ENCODE data around the gene FXYD2. TPM values are rescaled to one million over a fixed set of nuclear protein-coding genes. Genes with fewer than 3 reads are reported as not detected.

The FXYD2 gene
- total RNA-seq, 1 donor from 2014 or later, result 1.3 TPM

DNA sequence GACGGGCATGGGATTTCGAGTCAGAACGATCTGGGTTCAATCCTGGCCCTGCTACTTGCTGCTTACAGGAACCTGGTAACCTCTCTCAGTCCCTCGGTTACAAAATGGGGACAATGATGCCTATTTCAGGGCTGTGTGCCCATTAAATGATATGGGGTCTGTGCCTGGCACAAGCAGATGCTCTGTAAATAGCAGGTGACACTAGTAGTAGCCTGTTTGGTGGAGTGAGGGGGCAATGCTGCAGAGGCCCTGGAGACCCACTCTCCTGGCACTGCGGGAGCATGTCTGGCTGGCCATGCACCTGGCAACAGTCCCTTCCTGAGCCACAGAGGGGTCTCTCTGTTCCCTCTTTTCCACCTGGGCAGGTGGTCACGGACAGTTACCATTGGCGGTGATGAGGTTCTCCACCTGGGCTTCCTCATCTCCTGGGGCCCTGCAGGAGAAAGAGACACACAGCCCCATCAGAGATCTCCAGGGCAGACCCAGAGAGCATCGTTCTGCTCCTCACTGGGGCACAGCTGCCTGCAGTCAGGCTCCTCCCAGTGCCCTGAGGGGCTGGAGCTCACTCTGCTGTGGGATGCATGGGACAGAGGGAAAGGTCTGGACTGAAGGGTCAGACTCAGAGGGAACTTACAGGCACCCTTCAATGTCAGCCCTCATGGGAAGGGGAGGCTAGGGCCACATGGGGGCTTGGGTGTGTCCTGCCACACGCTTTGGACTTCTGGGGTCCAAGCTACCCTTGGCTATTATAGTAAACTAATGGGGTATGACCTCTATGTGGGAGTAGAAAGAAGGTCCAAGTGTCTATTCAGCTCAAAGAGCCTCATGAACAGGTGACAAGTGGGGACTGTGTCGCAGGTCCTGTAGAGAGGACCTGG is 15.6 kb upstream of the FXYD2 start:
- DNase-seq, result peak; percentile 5
- no peak overlapping the region for H3K4me3 ChIP-seq
- peaks cover 43% of the 10 kb centered on the region for H3K36me3 ChIP-seq
- intact Hi-C loops (cut with micrococcal nuclease), result loop anchor here (10.0 kb wide), 1 partner anchor 65 kb away; no protein-coding TSS in a partner anchor
- H3K27ac ChIP-seq (replicated peaks), result no peak overlapping the region
- no peaks in the 10 kb centered on the region for H3K9me3 ChIP-seq (replicated peaks)
- TF ChIP-seq, protein P1, sequence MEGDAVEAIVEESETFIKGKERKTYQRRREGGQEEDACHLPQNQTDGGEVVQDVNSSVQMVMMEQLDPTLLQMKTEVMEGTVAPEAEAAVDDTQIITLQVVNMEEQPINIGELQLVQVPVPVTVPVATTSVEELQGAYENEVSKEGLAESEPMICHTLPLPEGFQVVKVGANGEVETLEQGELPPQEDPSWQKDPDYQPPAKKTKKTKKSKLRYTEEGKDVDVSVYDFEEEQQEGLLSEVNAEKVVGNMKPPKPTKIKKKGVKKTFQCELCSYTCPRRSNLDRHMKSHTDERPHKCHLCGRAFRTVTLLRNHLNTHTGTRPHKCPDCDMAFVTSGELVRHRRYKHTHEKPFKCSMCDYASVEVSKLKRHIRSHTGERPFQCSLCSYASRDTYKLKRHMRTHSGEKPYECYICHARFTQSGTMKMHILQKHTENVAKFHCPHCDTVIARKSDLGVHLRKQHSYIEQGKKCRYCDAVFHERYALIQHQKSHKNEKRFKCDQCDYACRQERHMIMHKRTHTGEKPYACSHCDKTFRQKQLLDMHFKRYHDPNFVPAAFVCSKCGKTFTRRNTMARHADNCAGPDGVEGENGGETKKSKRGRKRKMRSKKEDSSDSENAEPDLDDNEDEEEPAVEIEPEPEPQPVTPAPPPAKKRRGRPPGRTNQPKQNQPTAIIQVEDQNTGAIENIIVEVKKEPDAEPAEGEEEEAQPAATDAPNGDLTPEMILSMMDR (IDR thresholded peaks at IDR 0.05; ENCODE audit: borderline replicate concordance), result no peak
- H3K27me3 ChIP-seq (ENCODE audit: low read depth), result peaks cover 7% of the 10 kb centered on the region
- peaks cover 24% of the 10 kb centered on the region for H3K4me1 ChIP-seq

DNA sequence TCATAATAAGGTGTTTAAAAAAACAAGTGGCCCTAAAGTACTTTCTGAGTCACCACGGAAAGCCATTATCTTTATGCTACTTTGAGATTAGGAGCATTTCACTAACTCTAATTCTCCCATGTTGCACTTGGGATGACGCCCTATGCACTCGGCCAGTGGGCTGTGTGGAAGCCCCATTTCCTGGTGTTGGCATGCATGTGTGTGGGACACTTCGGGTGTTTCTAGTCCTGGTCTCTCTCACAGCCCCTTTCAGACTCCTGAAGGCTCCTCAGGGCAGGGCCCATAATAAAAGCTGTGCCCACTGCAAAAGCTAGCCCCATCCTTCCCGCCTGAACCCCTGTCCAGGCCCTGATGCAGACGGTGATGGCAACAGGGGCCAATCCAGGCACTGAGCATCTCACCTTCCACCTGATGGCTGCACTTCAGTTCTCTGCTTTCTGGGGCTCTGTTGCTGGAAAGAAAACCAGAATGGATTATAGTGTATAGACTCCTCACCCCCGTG is 14.9 kb upstream of the FXYD2 start:
- peaks cover 22% of the 10 kb centered on the region for H3K4me1 ChIP-seq
- intact Hi-C loops (cut with micrococcal nuclease), result no loop called here
- no peaks in the 10 kb centered on the region for H3K9me3 ChIP-seq (replicated peaks)
- no peak overlapping the region for H3K4me3 ChIP-seq
- TF ChIP-seq, protein P1 (IDR thresholded peaks at IDR 0.05; ENCODE audit: borderline replicate concordance), result no peak
- no peak overlapping the region for H3K27ac ChIP-seq (replicated peaks)
- peaks cover 43% of the 10 kb centered on the region for H3K36me3 ChIP-seq
- H3K27me3 ChIP-seq (ENCODE audit: low read depth), result peaks cover 7% of the 10 kb centered on the region
- no peak for DNase-seq

DNA sequence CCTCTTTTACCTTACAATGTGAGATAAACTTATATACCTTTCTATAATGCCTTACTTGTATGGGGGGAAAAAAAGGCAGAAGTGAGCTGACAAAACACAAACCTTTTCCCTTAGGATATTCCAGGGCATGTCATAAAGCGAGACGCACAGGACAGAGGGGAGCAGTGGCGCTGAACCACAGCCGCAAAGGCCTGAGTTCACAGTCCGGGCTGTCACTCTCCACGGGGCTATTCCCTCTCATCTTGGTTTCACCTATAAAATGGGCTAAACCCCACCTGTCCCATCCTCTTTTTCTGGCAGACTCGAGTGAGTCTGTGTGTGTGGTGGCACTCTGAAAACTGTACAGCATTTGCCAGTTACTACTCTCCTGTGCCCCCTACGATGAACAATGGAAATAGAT is 14.4 kb upstream of the FXYD2 start:
- DNase-seq, result no peak
- intact Hi-C loops (cut with micrococcal nuclease), result no loop called here
- no peaks in the 10 kb centered on the region for H3K9me3 ChIP-seq (replicated peaks)
- H3K36me3 ChIP-seq, result peaks cover 43% of the 10 kb centered on the region
- no peak overlapping the region for H3K27ac ChIP-seq (replicated peaks)
- TF ChIP-seq, protein P1 (IDR thresholded peaks at IDR 0.05; ENCODE audit: borderline replicate concordance), result no peak
- H3K4me1 ChIP-seq, result peaks cover 17% of the 10 kb centered on the region
- no peak overlapping the region for H3K4me3 ChIP-seq
- peaks cover 7% of the 10 kb centered on the region for H3K27me3 ChIP-seq (ENCODE audit: low read depth)

DNA sequence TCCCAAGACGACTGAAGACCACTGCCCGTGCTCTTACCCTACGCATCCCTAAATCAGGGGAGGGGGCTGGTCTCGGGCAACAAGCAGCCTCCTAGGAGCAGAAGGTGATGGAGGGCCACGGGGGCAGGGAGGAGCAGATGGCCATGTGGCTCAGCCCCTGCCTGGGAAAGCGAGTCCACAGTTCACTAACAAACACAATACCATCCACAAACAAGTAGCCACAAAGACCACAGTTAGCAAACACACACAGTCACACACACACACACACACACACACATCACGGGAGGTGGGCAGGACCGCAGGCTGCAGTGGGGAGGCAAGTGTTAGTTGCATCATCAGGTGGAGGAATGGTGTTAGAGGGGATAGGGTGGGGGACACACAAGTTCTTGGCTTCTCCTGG is 13.2 kb upstream of the FXYD2 start:
- Histone ChIP-seq H3K27ac (replicated peaks) (no peak overlapping the region), H3K4me1 (peaks cover 15% of the 10 kb centered on the region), H3K36me3 (peaks cover 43% of the 10 kb centered on the region), H3K27me3 (ENCODE audit: low read depth) (peaks cover 7% of the 10 kb centered on the region), H3K9me3 (replicated peaks) (no peaks in the 10 kb centered on the region), H3K4me3 (no peak overlapping the region)
- intact Hi-C loops (cut with micrococcal nuclease), result no loop called here
- TF ChIP-seq, protein P1 (IDR thresholded peaks at IDR 0.05; ENCODE audit: borderline replicate concordance), result no peak
- peak; percentile 12 for DNase-seq

DNA sequence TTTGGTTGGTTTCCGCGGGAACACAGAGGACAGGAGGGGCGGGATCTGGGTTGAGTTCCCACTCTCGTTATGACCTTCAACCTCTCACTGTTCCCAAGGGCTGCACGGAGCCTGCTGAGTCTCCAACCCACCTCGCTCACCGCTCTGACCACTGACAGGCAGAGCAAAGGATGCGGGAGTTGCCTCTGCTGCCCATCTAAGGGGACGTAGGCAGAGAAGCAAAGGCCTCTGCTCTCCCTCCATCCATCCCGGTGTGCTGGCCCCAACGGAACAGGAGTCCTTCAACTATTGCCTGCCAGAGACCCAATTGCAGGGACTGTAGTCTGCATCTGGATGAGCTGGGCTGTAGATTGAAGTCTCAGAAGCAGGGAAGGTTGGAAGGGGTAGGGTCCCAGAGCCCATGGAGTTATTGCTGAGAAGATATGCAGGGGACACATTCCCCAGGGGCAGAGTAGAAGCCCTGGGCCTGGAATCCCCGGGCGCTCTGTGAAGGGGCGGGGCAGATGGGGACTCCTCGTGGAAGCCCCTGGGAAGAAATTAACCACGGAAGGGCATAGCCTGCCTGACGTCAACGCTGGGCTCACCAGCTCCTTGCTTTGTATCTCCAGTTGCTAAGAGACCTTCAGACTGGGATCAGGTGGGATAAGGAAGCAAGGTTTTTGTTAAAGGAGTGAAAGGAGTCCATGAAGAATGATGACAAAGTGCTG is 12.7 kb upstream of the FXYD2 start:
- H3K36me3 ChIP-seq, result peaks cover 43% of the 10 kb centered on the region
- DNase-seq, result no peak
- intact Hi-C loops (cut with micrococcal nuclease), result no loop called here
- peaks cover 11% of the 10 kb centered on the region for H3K4me1 ChIP-seq
- no peak overlapping the region for H3K27ac ChIP-seq (replicated peaks)
- TF ChIP-seq, protein P1 (IDR thresholded peaks at IDR 0.05; ENCODE audit: borderline replicate concordance), result no peak
- peaks cover 7% of the 10 kb centered on the region for H3K27me3 ChIP-seq (ENCODE audit: low read depth)
- no peaks in the 10 kb centered on the region for H3K9me3 ChIP-seq (replicated peaks)
- no peak overlapping the region for H3K4me3 ChIP-seq

All from left ventricle myocardium inferior (tissue), 1 donor.